ENCODE data around the gene CSPG5.
A peak's percentile ranks its signal among the peaks of the same experiment; 100 is the strongest.

The CSPG5 gene

DNA sequence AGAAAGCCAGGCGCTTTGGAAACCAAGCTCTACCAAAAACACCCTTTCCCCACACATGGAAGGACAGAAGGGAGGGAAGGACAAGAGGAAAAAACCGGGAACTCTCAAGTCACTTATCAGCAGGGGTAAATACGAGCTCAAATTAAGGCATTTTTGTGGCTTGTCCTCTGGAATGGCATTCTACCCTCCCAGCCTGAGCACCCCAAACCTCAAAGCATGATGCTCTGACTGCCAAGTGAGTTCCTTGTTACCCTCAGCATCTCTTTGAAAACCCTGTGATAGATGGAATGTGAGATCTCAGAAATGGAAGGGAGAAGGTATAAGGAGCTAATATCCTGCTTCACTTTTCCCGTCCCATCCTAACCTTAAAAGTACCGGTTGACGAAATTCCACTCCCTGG is 8.1 kb upstream of the CSPG5 start:
- DNase-seq (ENCODE audit: low spot score), result no peak

GRCh38 chr3:47583320-47584075 is 4.8 kb upstream of the CSPG5 start:
- no peak for DNase-seq (ENCODE audit: low spot score)

GRCh38 chr3:47581835-47582234 is 3.2 kb upstream of the CSPG5 start:
- no peak for DNase-seq (ENCODE audit: low spot score)

GRCh38 chr3:47581422-47581821 is 2.8 kb upstream of the CSPG5 start:
- no peak for DNase-seq (ENCODE audit: low spot score)

DNA sequence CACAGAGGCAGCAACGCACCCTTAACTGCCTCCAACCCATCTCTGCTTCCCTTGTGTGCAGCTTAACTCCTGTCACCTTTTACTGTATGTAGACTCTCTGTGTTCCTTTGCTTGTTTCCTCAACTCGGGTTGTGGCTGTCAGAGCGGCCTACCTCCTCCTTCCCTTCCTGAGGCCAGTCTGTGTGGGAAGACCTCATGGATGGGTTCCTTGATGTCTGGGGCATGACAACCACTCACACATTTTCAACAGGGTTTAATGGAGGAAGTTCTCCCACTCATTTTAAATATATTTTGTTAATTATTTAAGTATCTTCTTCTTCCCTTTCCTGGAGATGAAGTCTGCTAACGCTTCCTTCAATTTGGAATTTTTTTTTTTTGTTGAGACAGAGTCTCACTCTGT is 1.8 kb upstream of the CSPG5 start:
- DNase-seq (ENCODE audit: low spot score), result no peak

DNA sequence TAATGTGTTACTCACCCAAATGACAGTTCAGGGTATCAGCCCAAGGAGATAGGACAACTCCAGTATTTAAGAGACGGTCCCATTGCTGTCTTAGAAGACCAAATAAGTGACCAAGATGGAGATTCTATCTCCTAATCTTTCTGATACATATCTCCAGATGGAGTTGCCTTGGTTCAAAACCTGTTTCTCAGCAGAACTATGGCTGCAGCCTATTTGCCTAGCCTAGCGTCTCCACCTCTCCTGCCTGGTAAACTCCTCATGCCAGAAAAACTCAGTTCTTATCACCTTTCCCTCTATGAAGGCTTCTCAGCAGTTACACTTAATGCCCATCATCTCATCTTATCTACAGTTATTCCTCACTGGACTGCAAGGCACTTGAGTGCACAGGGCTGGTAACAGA is 1.2 kb upstream of the CSPG5 start:
- no peak for DNase-seq (ENCODE audit: low spot score)

GRCh38 chr3:47578119-47578632 is 489 bp downstream of the CSPG5 start:
- DNase-seq (ENCODE audit: low spot score), result peak; percentile 32

DNA sequence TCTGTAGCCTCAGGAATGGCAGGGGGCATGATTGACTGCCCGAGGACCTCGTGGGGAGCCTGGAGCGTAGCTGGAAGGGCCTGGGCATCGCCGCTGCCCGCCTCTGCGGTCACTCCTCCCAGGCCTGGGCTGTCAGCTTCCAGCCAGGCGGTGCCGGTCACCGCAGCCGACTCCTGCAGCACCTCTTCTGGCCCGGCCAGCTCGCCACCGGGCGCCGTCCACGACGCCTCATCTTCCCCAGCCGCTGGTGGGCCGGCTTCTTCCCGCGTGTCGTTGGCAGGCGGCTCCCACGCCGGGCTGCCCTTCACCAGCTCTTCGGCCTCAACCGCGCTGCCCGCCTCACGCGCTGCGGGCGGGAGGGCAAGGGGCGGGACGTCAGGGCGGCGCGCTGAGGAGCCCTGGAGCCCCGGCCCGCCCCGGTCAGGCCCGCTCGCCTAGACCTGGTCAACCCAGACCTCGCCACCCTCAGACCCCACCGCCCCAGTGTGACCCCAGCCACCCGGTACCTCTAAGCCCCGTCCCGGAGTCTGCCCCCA is 1.0 kb downstream of the CSPG5 start:
- no peak for DNase-seq (ENCODE audit: low spot score)

DNA sequence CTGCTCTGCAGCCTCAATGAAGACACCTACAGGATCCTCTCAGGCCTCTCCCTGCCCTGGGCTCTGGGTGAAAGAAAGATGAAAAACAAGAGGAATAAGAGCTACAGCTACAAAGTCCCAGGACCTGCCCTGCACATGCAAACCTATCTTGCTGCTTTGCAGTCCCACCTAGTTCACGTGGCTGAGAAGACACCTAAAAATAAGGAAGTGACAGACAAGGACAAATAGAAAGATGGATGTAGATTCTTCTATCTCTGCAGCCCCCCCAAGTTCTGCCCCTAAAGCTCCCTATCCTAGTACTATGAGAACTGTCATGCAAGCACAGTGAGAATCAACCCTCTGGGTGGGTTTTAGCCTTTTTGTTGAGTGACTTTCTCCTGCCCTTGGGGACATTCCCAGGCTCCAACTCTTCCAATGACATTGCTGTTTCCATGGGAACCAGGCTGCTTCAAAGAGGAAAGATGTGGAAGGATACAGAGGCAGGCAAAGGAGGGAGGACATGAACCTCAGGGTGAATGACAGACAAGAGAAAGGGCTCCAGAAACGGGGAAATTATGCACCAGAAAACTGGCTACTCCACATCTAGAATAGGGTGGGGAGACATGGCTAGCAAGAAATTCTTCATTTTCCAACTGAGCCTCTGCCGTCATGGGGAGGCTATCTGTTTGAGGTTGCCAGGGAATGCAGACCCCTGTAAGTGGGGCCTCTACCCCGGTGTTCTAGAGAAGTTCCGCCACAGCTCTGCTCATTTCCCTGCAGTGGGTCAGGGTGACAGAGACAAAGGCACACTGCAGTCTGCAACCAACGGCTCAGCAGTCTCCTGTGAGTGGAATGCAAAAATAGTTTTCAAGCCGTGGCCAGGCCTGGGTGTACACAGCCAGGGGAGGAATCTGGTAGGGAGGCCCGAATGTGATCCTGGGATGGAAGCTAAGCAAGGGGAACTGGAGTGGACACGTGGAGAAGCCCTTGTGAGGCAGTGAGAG is 5.2 kb downstream of the CSPG5 start:
- DNase-seq (ENCODE audit: low spot score), result no peak

DNA sequence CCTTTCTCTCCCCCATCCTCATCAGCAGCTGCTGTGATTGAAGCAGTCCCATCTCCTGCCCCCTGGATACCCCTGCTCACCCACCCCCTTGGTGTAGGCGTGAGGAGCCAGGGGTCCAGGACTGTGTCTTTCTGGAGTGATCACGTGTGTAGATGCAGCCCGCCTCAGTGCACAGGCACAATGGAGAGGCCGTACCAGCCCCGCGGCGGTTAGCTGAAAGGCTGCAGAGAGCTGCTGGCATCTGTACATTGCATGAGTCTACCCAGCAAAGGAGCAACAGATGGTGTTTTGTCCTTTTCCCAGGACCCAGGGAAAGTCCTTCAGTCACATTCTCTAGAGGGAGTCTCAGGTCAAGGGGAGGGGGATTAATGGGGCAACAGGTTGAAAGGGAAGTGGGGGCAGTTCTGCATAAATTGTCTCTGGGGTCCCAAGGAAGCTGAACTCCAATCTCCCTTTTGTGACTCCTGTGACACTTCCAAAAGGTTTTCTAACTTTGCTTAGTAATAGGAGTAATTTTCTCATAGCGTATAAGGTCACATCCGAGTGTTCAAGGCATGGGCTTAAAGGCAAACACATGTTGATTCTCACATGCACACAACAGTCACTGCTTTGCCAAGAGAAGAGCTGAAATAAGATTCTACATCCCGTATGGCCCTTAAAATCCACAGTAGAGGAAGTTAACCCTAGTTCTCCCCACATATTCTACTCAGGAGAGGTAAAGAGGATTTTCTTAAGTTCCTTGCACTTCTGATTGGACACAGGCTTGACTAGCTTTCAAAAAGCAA is 7.1 kb downstream of the CSPG5 start:
- no peak for DNase-seq (ENCODE audit: low spot score)

DNA sequence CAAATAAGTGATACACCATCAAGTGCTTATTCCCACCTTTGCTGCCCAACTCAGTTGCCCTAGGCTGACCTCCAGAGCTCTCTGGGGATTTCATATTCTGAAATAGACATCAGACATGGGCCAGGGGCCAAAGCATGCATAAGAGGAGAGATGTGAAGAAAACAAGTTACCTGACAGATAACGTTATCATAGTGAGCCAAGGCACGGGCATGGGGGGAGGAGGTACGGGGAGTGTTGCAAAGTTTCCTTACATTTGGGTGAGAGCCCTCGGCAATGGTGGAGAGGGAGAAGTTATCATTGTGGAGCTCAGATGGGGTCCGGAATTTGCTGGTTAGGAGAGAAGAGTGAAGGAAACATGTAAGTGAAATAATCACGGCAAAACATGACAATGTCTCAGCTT is 9.8 kb downstream of the CSPG5 start:
- DNase-seq (ENCODE audit: low spot score), result no peak

- no peak for DNase-seq (ENCODE audit: low spot score)
Measured at GRCh38 chr3:47567149-47567548, 11.5 kb downstream of the CSPG5 start.

GRCh38 chr3:47566667-47567066 is 12.0 kb downstream of the CSPG5 start:
- DNase-seq (ENCODE audit: low spot score), result no peak

DNA sequence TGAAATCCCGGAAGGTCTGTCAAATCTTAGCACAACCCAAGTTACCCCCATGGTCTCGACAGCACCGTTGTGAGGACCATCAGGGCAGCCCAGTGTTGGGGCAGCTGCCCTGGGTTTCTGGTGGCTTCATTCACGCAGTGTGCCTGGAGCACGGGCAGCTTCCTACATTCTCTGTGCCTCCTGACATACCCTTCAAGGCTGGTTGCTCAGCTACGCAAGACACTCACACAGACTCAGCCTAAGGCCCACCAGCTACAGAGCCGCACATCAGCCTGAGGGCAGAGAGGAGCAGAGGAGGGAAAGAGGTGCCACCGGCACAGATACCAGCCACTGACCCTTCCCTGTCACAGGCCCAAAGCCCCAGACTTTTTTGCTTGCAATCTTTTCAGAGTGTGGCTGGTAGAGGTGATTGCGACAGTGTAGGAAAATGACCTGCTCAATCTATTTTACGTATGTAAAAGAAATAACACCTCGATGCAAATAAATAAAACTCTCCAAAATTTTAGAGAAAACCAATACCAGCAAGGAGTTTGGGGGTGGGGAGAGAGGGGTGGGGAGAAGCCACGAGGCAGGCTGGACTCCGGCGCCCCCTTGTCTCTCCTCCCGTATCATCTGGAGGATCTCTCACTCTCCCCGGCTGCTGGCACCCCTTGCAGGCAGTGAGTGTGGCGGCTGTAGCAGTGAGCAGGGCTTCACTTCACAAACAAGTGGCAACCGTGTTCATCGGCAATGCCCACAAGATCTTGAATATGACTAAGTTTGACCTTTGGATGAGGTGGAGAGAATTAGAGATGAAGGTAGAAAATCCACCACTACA is 12.7 kb downstream of the CSPG5 start:
- DNase-seq (ENCODE audit: low spot score), result no peak

- no peak for DNase-seq (ENCODE audit: low spot score)
Measured at GRCh38 chr3:47556351-47556750, 22.3 kb downstream of the CSPG5 start.

DNA sequence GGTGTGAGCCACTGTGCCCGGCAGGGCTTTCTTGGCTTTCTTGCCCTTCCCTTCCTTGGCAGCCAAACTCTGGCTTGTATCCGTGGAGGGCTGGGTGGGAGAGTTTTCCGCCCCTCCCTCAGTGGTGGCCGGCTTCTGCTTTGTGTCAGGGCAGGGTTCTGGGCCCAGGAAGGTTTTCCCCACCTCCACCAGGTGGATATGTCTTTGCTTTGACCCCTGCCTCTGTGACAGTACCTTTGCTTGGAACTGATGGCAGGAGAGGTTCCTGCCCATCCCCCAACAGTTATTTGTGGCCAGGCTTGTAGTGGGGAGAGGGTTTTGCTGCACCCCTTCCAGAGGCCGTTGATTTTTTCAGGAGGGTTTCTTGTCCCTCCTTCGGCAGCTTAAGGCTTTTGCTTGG is 24.3 kb downstream of the CSPG5 start:
- no peak for DNase-seq (ENCODE audit: low spot score)

DNA sequence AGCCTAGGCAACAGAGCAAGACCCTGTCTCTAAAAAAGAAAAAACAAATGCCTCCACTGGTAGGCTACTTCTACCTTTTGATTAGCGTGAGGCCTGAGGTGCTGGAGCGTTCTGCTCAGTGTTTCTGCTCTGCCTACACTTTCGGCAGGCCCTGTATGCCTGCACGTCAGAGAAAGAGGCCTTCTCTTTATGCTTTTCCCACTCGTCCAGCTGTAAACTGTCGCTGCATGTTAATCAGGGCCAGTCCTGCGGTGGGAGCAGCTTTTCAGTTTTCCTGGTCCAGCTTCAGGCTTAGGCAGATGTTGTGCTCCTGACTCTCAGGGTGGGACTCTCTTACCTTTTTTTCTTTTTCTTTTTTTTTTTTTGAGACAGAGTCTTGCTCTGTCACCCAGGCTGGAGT is 25.3 kb downstream of the CSPG5 start:
- DNase-seq (ENCODE audit: low spot score), result no peak

- no peak for DNase-seq (ENCODE audit: low spot score)
Measured at GRCh38 chr3:47542471-47543173, 36.0 kb downstream of the CSPG5 start.

DNA sequence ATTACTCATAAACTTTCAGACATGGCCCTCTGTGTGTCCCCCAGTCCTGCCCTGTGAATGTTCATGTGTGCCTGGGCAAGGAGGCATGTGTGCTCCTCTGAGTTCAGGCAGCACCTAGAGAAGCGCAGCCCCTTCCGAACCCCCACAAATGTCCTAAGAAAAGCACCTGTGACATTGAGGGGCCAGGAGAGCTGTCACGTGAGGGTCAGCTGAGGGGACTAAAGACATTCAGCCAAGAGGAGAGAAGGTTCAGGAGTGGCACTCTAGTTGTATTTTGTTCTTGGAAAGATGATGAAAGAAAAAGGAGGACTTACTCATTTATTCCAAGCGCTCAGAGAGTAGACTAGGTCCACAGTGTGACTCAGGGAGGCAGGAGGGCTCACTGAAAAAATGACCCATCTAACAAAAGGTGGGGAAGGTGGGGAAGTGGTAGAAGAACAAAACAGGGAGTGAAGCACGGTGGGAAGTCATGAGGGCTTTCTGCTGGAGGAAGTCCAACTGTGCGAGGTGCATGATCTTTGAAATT is 37.0 kb downstream of the CSPG5 start:
- no peak for DNase-seq (ENCODE audit: low spot score)

DNA sequence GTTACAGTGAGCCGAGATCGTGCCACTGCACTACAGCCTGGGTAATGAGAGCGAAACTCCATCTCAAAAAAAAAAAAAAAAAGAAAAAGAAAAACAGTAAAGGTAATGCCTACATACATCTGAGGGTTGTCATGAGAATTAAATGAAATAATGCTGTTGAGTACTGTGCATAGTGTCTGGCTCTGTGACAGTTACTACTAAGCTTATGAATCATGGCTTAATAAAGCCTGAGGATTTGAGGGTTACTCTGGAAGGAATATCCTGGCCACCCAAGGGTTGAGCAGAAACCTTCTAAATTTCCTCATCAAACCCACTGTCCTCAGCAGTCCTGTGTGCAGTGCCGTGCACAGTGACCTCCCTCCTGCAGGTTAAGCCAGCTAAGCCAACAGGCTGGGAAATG is 38.4 kb downstream of the CSPG5 start:
- no peak for DNase-seq (ENCODE audit: low spot score)
